ENCODE measurements around the gene DSN1.

DNA sequence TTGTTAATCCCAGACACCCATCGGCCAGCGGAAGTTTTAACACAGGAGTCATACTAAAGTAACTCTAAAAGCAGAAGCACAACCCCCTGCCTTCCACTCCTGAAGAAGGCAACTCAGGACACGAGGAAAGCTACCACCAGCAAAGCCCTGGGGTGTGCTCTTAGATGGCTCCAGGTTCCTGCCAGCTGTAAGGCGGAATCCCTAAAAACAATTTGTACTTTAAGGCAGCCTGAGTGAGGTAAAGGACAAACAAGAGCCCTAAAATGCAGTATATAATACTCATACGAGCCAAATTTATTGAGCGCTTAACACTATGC, 36.4 kb downstream of the DSN1 start:
- no peak for TF ChIP-seq EZH2 (IDR thresholded peaks at IDR 0.05; ENCODE audit: low read length)
- TF ChIP-seq CTCF (optimal IDR thresholded peaks at IDR 0.05 in 1 of 3, IDR thresholded peaks at IDR 0.05 in 1 of 3, conservative IDR thresholded peaks at IDR 0.05 in 1 of 3; ENCODE audit: extremely low read depth in 1 of 3, insufficient read depth in 2 of 3, low read length in 3 of 3), result no peak
